HG03064 (cell line): ENCODE results near the gene RFWD3.
"Not testable (repeated sequence)": the region's sequence is repeated elsewhere in the genome, so short reads cannot be mapped to it uniquely, and the experiment has no call there.

ENCODE experiments used
- ATAC-seq: cut with Tn5 transposase; IDR thresholded peaks from one replicate; pipeline ENCODE4 v1.9.1; 2021; ENCODE audit warnings: low read depth; ENCODE audit not compliant: unreplicated experiment

RFWD3 gene

GRCh38 chr16:74666425-74667254 is at the start of gene RFWD3:
RFWD3 (minus strand) TSS chr16:74666877; CDS start chr16:74661449, 5,428 bp downstream.
- ATAC-seq, result peak; percentile 99

- no peak for ATAC-seq
Observed at GRCh38 chr16:74716355-74716754, 49.7 kb upstream of the RFWD3 start.

GRCh38 chr16:74713876-74714275 is 47.2 kb upstream of the RFWD3 start:
- no peak for ATAC-seq

- ATAC-seq, result no peak
Observed at GRCh38 chr16:74713325-74713724, 46.6 kb upstream of the RFWD3 start.

GRCh38 chr16:74711938-74712337 is 45.3 kb upstream of the RFWD3 start:
- ATAC-seq, result no peak

GRCh38 chr16:74710401-74710800 is 43.7 kb upstream of the RFWD3 start:
- ATAC-seq, result no peak

GRCh38 chr16:74709441-74709877 is 42.8 kb upstream of the RFWD3 start:
- ATAC-seq, result no peak

GRCh38 chr16:74700438-74701225 is 34.0 kb upstream of the RFWD3 start, which contains the start of gene MLKL:
MLKL (minus strand) TSS chr16:74700862; CDS start chr16:74695757, 5,105 bp downstream.
- ATAC-seq, result peak; percentile 33

GRCh38 chr16:74700116-74700437 is 33.4 kb upstream of the RFWD3 start:
- peak; percentile 21 for ATAC-seq

GRCh38 chr16:74699666-74700065 is 33.0 kb upstream of the RFWD3 start:
- no peak for ATAC-seq

- ATAC-seq, result no peak
Observed at GRCh38 chr16:74698222-74698621, 31.5 kb upstream of the RFWD3 start.

- ATAC-seq, result peak; percentile 81
Observed at GRCh38 chr16:74695450-74696422, 29.1 kb upstream of the RFWD3 start.

- no peak for ATAC-seq
Observed at GRCh38 chr16:74691093-74691855, 24.6 kb upstream of the RFWD3 start.

GRCh38 chr16:74682556-74682955 is 15.9 kb upstream of the RFWD3 start:
- no peak for ATAC-seq

GRCh38 chr16:74680681-74681080 is 14.0 kb upstream of the RFWD3 start:
- no peak for ATAC-seq

GRCh38 chr16:74679983-74680382 is 13.3 kb upstream of the RFWD3 start:
- ATAC-seq, result no peak

GRCh38 chr16:74677868-74678267 is 11.2 kb upstream of the RFWD3 start:
- ATAC-seq, result no peak

GRCh38 chr16:74673876-74674275 is 7.2 kb upstream of the RFWD3 start:
- ATAC-seq, result no peak

GRCh38 chr16:74668877-74669276 is 2.2 kb upstream of the RFWD3 start:
- ATAC-seq, result not testable (repeated sequence)

GRCh38 chr16:74667255-74667700 is 601 bp upstream of the RFWD3 start:
- ATAC-seq, result no peak
